UCSD-AML1 (cell line): ENCODE measurements around the gene POFUT2.

Experiments used
- DNase-seq: peaks from one replicate; lab custom pipeline; 2025; ENCODE audit not compliant: unreplicated experiment; lab: John Stamatoyannopoulos, UW

POFUT2 gene

DNA sequence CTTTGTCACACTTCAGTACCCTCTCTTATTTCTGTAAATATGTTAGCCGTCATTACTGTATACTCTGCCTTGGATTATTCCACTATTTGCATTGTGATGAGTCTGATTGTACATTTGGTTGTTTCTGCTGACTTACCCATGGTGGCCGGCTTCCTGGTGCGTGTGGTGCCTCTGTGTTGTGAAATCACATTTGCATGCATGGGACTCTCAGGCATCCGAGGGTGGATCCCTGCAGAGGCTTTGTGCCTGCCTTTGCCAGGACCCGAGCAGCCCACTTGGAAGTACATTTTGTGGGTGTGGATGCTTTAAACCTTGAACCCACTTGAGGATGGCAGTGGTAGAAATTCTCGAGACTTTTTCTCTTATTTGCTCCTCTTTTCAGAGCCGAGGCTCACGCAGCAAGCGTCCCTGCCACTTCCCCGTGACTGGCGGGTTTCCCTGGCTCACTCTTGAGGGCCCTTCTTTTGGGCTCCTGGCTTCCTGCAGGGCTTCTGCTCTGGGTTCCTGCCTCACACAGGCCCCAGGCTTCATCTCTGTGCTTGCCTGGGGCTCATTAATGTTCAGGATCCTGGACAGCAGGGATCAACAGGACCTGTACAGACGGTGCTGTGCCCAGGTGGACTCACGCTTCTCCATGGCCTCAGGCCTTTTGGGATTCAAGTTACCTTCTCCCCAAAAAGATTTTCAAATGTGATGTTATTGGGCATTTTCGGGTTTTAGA lies 36.6 kb downstream of the POFUT2 start:
- no peak for DNase-seq

DNA sequence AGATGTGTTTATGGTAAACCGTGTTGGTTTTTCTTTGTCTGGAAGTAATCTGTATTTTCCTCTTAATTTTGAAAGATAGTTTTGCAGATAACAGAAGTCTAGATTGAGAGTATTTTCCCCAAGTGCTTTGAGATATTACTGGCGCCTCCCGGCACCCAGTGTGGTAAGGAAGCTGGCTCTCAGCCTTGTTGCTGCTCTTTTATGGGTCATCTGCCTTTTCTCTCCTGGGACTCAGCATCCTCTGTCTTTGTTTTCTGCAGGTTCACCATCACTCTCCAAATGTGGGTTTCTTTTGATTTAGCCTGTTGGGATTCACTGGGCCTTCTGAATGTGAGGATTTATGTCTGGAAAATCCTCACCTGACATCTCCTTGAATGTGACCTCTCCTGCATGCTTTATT lies 37.4 kb downstream of the POFUT2 start:
- no peak for DNase-seq

DNA sequence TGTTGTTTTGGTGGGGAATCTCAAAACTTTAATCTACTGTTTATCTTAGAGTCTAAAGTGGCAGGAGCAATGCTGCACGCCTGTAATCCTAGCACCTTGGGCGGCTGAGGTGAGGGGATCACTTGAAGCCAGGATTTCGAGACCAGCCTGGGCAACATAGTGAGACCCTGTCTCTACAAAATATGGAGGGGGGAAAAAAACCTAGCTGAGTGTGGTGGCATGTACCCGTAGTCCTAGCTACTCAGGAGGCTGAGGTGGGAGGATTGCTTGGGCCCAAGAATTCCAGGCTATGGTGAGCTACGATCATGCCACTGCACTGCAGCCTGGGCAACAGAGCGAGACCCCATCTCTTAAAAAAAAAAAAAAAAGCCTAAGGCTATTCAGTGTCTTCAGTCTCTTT lies 38.1 kb downstream of the POFUT2 start:
- DNase-seq, result no peak

DNA sequence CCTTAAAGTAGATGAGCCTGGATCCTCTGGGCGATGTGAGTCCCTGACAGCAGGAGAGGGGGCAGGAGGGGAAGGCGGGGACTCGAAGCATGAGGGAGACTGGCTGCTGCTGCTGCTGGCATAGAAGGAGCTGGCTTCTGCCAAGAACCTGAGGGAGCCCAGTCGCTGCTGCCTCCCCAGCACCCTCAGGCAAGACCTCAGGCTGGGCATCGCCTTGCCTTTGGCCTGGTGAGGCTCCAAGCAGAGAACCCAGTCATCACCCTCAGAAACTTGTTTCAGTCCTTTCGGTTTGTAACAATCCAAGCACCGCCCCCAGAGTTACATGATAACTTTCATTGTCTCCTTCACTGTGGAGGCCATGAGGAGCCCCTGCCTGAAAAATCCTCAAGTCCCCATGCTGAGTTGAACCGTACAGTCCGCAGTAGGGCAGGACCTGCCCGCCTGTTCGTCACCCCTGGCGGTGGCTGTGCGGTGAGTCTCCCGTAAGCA lies 38.8 kb downstream of the POFUT2 start:
- DNase-seq, result no peak

DNA sequence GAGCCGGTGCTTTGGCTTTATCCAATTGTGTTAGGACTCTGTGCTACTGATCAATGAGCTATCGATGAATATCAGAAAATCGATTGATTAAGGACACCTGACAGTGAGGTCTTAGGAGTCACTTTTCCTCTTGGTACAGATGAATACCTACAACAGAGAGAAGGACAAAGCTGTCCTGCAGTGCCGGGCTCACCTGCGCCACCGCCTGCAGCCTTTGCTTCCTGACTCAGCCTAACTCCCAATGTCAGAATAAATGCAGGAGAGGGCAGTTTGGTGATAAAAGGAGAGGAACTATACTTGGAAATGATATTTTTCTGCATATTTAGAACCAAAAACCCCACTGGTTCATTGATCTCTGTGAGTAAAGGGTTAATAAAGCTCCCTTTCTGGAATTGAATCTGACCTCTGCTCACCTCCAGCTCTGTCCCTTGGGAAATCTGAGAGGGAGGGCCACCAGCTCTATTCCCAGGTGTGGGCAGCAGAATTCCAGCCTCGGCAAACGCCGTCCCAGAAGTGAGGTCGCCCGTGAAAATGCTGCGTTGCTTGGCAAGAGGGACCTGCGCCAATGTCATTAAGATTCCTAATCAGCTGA lies 39.3 kb downstream of the POFUT2 start:
- DNase-seq, result no peak

DNA sequence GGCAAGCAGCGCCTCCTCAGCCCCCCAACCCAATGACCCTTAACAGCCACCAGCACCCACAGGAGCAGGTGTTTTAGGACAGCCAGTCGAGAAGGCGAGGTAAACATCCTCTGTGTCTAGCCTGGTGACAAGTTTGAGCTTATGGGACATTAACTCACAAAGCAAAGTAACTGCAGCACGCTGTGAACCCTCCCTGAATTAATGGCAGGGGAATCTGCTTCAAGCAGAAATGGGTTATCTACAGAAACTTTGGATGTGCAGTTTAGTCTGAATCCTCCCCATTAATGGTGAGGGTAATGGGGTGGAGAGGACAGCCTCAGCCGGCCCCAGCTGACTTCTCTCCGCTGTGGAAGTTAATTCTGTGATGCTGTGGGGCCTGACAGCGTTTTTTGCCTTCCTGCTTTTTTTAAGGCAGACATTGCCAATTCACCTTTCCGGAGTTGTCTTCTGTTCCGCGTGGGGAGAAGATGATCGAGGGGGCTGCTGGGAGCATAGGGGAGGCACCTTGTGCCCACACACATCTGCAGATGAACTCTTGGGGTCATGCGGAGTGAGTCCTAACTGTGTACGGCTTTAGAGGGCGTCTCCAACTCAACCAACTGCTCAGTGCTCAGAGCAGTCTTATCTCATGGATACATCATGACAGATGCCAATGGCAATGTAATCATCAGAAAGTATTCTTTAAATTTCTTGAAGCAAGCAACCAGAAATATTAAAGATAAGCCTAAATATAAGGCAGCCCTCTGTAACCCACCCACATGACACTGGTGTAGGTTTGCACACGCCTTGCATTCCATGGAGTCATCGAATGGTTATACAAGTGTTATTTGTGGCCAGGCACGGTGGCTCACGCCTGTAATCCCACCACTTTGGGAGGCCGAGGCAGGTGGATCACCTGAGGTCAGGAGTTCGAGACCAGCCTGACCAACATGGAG lies 41.0 kb downstream of the POFUT2 start:
- DNase-seq, result no peak

DNA sequence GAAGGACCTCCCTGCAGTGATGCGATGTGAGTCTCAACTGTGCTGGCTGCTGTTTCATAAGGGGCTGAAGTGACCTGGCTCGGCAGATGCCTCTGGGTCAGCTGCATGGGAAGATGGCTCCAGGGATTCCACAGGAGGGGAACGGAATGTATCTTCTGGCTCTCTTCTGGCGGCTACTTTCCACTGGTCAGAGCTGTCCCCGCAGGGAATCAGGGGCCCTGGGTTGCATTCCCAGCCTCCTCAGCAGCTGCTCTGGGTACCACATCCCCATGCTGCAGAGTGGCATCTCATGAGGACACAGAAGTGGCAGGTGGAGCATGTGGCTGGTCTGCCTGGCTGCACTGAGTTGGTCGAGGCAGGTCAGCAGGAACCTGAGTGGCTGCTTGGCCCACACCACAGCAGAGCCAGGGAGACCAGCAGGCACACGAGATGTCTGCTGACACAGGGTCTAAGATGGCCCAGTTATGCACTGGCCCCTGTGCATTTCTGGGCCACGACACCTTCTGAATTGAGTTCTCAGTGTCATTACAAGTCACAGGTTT lies 42.8 kb downstream of the POFUT2 start:
- no peak for DNase-seq

DNA sequence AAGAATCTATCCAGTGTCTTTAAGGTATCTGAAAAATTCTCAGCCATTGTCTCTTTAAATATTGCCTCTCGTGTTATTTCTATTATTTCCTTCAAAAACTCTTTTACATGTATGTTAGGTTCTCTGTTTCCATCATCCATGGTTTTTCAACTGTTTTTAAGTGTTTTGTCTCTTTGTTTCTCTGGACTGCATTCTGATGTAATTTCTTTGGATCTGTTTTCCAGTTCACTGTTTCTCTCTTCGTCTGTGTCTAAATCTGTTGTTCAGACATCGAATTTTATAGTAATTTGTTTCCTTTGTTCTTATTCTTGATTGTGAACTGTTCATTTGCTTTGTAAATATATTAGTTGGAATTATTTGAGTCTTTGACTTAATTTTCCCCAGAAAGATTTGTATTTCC lies 44.1 kb downstream of the POFUT2 start:
- no peak for DNase-seq

DNA sequence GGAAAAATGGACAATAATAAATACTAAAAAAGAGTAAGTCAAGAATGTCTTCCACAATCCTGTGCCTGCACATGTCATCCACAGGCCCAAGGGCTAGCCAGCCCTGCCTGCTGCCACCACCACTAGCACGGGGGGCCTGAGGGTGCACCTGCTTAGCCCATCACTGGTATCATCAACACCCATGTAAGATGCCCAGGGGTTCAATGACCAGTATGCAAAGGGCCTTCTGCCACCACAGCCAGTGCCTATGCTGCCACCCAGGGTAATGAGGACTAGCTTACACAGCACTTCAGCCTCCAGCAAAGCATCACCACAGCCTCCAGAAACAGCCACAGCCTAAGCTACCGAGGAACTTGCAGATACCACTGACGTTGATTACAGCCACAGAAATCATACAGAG lies 46.3 kb downstream of the POFUT2 start:
- DNase-seq, result no peak

DNA sequence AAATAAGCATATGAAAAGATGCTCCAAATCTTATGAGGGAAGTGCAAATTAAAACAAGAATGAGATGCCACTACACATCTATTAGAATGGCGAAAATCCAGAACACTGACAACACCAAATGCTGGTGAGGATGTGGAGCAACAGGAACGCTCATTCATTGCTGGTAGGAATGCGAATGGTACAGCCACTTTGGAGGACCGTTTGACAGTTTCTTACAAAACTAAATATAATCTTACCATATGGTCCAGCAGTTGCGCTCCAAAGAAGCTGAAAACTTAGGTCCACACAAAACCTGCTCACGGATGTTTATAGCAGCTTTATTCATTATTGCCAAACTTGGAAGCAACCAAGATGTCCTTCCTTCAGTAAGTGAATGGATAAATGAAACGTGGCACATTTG lies 50.3 kb downstream of the POFUT2 start:
- no peak for DNase-seq

DNA sequence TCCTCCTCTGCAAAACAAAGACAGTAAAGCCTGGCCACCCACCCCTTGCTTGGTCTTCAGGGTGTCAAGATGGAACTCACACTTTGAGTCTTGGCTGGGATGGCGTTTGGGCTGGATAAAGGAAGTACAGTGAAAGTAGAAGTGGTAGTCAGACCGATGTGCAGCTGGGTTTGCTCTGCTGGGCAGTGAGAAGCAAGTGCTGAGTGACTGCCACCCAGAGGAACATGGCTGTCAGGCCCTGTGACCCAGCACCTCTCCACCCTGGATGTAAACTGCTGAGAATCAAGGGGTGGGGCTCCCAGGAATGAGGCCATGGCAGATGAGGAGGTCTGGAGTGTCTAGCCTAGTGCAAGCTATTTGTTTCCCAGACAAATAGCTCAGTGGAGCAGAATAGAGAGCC lies 51.2 kb downstream of the POFUT2 start:
- peak; percentile 50 for DNase-seq

DNA sequence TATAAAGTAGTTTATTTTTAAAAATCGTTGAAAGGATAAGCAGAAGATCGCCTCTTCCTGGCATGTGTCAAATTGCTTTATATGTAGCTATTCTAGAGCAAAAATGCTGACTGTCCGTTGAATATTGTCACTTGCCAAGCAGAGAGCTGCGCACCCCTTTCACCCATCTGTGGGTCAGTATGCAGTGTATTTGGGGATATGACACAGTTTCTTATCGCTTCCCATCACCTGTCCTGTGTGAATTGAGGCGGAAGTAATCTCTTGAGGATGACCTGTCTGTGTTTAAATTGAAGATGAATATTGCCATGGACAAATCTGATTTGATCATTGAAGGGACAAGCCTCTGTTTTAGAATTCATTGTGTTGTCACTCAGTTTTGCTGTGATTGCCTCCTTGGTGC lies 52.2 kb downstream of the POFUT2 start:
- no peak for DNase-seq

DNA sequence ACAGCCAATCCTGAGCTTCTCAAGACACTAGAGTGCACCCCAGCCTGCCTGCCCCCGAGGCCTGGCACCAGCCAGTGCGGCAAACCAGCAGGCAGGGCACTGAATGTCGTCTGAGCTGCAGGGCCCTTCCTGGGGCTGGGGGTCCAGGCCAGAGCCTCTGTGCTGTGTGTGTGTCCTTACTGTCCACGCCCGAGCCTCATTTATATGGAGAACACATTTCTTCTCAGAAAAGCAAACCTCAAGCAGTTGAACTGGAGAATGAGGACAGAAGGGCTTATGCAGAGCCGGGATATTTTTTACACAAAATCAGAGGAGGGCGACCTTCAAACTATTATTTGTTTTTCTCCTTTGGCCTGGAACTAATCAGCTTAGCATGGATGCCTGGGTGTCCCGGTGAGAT lies 52.7 kb downstream of the POFUT2 start:
- DNase-seq, result no peak

DNA sequence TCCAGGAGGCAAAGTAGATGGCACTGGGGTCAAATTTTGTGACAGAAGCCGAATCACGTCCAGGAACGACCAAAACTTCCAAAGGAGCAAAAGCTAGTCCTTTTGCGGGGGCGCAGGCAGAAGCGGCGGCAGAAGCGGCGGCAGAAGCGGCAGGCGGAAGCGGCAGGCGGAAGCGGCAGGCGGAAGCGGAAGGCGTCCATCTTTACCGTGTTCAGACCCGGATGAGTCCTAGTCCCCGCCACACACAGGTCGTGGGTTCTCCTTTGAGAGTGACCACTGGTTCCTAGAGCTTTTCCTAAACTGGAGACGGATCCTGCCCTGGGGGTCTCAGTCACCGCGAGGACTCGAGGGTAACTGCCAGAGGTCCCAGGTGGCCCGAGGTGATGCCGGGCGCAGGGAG lies 53.6 kb downstream of the POFUT2 start:
- no peak for DNase-seq

DNA sequence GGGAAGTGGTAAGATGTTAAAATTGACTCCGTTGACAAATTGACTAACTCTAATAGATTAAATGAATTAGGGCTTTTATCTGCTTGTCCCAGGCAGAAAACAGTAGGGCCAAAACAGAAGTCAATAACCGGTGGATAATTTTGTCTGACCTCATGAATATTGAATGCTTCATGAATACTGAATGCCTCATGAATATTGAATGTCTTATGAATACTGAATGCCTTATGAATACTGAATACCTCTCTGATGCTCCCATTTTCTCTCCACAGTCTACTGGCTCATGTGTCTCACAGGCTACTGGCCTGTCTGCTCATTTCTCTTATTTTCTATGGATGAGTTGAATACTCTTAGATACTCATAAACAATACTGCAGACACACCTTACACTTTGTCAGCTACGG lies 56.0 kb downstream of the POFUT2 start:
- DNase-seq, result no peak

DNA sequence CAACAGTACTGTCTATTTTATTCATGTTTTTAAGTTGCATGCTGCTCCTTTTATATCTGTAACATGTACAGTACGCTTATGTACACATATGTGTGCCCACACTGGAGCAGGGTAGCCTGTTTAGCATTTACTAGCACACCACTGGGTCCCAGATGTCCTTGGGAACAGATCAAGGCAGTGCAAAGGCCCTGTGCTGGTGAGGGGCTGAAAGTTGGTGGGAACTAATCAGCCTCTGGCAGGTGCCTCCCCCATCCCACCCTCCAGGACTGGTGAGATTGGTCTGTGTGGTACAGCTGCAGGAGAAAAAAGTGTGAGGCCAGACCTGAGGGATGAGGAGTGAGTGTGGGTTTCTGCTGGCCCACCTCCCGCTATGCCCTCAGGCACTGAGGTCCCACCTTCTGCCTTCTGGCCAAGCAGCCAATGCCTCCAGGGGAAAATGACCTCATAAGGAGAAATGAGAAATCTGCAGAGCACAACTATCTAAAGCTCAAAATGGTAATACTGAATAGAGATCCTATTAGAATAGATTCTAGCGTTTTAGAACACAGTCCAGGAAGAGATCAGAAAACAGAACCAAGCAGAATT lies 58.9 kb downstream of the POFUT2 start:
- no peak for DNase-seq

DNA sequence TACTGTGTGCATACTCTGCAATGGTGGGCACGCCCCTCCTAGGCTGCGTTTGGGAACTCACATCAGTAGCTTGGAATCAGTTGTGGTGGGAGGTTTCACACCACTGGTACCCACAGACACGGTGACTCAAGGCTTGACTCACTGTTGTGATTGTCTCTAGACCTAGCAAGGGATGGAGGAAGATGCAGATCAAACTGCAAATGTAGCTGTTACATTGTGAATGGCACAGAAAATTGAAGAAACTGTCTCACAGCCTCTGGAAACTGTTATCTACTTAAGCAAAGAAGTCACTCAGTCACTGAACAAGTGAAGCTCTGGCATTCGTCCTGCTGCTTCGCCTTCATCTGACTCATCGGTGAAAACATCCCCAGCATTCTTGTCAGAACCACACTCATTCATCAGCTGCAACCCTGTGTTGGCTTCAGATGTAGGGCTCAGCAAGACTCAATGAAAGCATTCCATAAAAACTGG lies 59.5 kb downstream of the POFUT2 start:
- no peak for DNase-seq

DNA sequence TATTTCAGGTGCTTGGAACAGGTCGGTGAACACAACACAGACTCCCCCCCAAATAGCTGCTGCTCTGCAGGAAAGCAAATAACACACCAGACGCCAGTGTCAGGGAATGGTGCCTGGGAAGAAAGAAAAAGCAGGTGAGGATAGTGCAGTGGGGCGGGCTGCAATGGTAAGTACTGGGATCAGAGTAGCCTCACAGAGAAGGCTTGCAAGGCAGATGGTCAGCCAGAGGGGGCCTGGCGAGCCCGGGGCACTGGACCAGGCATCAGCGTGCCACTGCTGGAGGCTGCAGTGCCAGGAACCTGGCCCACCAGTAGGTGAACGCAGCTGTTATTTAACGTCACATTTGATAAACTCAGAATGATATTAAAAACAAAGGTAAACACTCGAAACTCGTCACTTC lies 60.0 kb downstream of the POFUT2 start:
- no peak for DNase-seq

DNA sequence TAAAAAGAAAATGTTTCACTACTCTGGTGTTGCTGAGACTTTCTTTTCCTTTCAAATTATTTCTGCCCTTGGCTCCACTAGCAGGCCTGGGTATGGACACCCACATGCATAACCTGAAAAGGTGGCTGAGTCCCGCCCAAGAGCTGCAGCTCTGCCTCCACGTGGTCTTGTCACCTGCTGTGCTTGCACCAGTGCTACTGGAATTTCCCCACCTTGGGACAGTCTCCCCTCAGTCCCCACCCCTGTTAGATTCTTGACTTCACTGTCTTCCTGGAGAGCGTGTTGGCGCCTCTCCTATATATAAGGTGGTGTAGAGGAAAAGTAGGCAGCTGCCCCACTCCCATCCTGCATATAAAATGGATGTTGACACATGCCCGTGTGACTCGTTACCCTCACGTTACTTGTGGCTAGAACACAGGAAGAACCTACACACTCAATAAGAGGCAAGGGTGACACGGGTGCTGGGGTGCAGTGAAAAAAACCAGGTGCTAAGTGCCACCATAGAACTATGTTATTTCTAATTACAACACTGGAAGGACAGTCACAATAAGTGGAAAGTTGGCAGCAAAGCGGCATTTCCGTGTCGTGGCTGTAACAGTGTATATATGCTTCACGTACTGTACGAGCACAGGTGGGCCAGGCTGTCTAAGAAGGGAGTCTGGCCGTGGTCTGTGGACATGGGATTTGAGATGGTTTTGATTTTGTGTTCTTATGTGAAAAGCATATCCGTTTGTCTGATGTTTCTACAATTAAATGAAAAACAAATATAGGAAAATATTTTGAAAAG lies 61.0 kb downstream of the POFUT2 start:
- DNase-seq, result no peak

DNA sequence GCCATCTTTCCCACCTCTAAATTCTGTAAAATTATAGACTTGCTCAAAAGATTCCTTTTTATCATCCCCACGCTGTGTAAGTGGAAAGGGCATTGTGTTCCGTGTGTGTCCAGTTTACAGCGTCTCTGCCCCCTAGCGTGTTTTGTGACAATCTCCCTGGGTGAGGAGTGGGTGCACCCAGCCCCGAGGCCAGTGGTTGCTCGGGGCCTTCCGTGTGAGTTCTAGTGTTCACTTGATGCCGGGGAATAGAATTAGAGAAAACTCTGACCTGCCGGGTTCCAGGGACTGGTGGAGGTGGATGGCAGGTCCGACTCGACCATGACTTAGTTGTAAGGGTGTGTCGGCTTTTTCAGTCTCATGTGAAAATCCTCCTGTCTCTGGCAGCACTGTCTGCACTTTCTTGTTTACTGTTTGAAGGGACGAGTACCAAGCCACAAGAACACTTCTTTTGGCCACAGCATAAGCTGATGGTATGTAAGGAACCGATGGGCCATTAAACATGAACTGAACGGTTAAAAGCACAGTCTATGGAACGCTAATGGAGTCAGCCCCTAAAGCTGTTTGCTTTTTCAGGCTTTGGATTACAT lies 61.9 kb downstream of the POFUT2 start:
- DNase-seq, result no peak
